GM21825 (cell line): ENCODE measurements around the gene FGR.
"Not testable (repeated sequence)": the region's sequence is repeated elsewhere in the genome, so short reads cannot be mapped to it uniquely, and the experiment has no call there.

Source experiments
- ATAC-seq: cut with Tn5 transposase; IDR thresholded peaks from one replicate; pipeline ENCODE4 v1.9.1; 2021; ENCODE audit warnings: mild to moderate bottlenecking, moderate library complexity; ENCODE audit not compliant: unreplicated experiment

Gene FGR

GRCh38 chr1:27638047-27638734 is 3.2 kb upstream of the FGR start:
- ATAC-seq, result no peak

GRCh38 chr1:27635396-27636142 is 584 bp upstream of the FGR start:
- ATAC-seq, result no peak

- ATAC-seq, result no peak
Measured at GRCh38 chr1:27634177-27634984, 604 bp downstream of the FGR start.

- no peak for ATAC-seq
Measured at GRCh38 chr1:27633640-27634176, 1.3 kb downstream of the FGR start.

GRCh38 chr1:27633298-27633610 is 1.7 kb downstream of the FGR start:
- ATAC-seq, result no peak

- peak; percentile 32 for ATAC-seq
Measured at GRCh38 chr1:27632387-27633297, 2.3 kb downstream of the FGR start.

GRCh38 chr1:27630859-27631491 is 4.0 kb downstream of the FGR start:
- ATAC-seq, result peak; percentile 25

- no peak for ATAC-seq
Measured at GRCh38 chr1:27628712-27629111, 6.3 kb downstream of the FGR start.

- ATAC-seq, result not testable (repeated sequence)
Measured at GRCh38 chr1:27627733-27628132, 7.3 kb downstream of the FGR start.

GRCh38 chr1:27627061-27627460 is 7.9 kb downstream of the FGR start:
- no peak for ATAC-seq

GRCh38 chr1:27626031-27626935 is 8.7 kb downstream of the FGR start:
- ATAC-seq, result no peak

GRCh38 chr1:27624467-27625178 is 10.4 kb downstream of the FGR start:
- ATAC-seq, result peak; percentile 20

GRCh38 chr1:27623327-27624212 is 11.4 kb downstream of the FGR start:
- ATAC-seq, result no peak

GRCh38 chr1:27622828-27623227 is 12.2 kb downstream of the FGR start:
- no peak for ATAC-seq

- no peak for ATAC-seq
Measured at GRCh38 chr1:27621051-27621920, 13.7 kb downstream of the FGR start.

GRCh38 chr1:27619782-27620438 is 15.1 kb downstream of the FGR start:
- not testable (repeated sequence) for ATAC-seq
